OCI-LY3 (cell line): ENCODE data around the gene SP5.

Source experiments
- H2AFZ ChIP-seq: fragments of 200-600, 300-600 bp; shearing (Covaris generic); 2 replicates; pipeline ENCODE4 v1.6.0; 2014; ENCODE audit warnings: antibody characterized with exemption, low read depth, low read length
- H3K27ac ChIP-seq: fragments of 200-600, 300-600 bp; sonication (generic); 2 replicates; pipeline ENCODE4 v1.5.1; 2014; ENCODE audit warnings: mild to moderate bottlenecking, low read length, moderate library complexity, mixed read lengths
- H3K27me3 ChIP-seq: fragments of 200-600, 300-600 bp; sonication (generic); 2 replicates; pipeline ENCODE4 v1.6.1; 2014; ENCODE audit warnings: low read depth, low read length, mixed read lengths
- H3K36me3 ChIP-seq: fragments of 200-600, 300-600 bp; sonication (generic); replicated peaks from 2 replicates; pipeline ENCODE3; 2014; ENCODE audit warnings: low read depth, low read length, mixed read lengths
- H3K4me1 ChIP-seq: fragments of 300-600, 200-600 bp; sonication (generic); 2 replicates; pipeline ENCODE4 v1.6.1; 2014; ENCODE audit warnings: low read length, mixed read lengths
- H3K4me2 ChIP-seq: fragments of 200-600, 300-600 bp; sonication (generic); 2 replicates; pipeline ENCODE4 v1.6.1; 2014; ENCODE audit warnings: low read length, mixed read lengths
- H3K4me3 ChIP-seq: fragments of 300-600, 200-600 bp; sonication (generic); 2 replicates; pipeline ENCODE4 v1.5.1; 2014; ENCODE audit warnings: antibody characterized with exemption, mild to moderate bottlenecking, low read length, moderate library complexity
- H3K79me2 ChIP-seq: fragments of 300-600, 200-600 bp; shearing (Covaris generic); 2 replicates; pipeline ENCODE4 v1.6.1; 2014; ENCODE audit warnings: mild to moderate bottlenecking, low read length, mixed read lengths
- H3K9ac ChIP-seq: fragments of 300-600, 200-600 bp; shearing (Covaris generic); 2 replicates; pipeline ENCODE4 v1.6.0; 2014; ENCODE audit warnings: mild to moderate bottlenecking, low read length, moderate library complexity
- H3K9me3 ChIP-seq: fragments of 200-600, 300-600 bp; shearing (Covaris generic); 2 replicates; pipeline ENCODE4 v1.6.1; 2014; ENCODE audit warnings: low read length, mixed read lengths; ENCODE audit not compliant: insufficient read depth
- H4K20me1 ChIP-seq: fragments of 200-600, 300-600 bp; sonication (generic); 2 replicates; pipeline ENCODE4 v1.6.1; 2016; ENCODE audit warnings: low read length, mixed read lengths; ENCODE audit not compliant: insufficient read depth
- EZH2phosphoT487 ChIP-seq: fragments of 200-600 bp; shearing (Covaris generic); IDR thresholded peaks from 2 replicates; pipeline ENCODE4 v1.6.1; 2018; ENCODE audit warnings: antibody characterized with exemption, mixed run types, low read depth
- TF ChIP-seq, protein P1 (sequence below): fragments of 200-600, 300-600 bp; sonication (generic); IDR thresholded peaks from 2 replicates; pipeline ENCODE4 v1.5.1; 2014; ENCODE audit warnings: antibody characterized with exemption, low read length, low read depth

The SP5 gene

DNA sequence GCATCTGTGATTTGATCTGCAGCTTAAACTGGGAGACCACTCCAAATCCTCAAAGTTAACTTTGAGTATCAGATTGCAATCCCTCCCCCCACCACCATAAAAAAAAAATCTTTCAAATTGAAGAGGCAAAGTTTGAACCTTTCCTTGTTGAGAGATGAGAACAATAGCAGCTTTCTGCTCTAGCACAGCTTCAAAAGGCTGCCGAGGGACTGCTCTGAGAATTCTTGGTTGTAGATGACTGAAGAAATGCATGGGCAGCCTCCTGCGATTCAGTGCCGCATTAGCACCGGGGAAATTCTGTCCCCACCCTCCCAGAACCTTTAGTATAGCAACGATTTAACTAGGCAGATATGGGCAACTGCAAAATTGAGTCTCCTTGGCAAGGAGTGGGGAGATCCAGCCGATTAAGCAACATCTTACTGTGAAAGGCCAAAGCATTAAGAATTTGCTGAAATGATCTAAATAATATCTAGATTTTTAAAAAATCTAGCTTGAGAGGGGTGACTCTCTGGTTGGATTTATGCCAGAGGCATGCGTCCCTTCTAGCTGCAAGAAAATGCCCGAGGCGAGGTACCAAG, 3.9 kb upstream of the SP5 start:
- Histone ChIP-seq H3K9ac (no peak overlapping the region), H3K36me3 (no peaks in the 10 kb centered on the region), H3K27me3 (peaks cover 12% of the 10 kb centered on the region), H3K4me3 (no peak overlapping the region), H3K4me1 (no peaks in the 10 kb centered on the region), H3K4me2 (no peak overlapping the region), H3K27ac (no peak overlapping the region), H2AFZ (no peak overlapping the region), H4K20me1 (no peaks in the 10 kb centered on the region), H3K9me3 (no peaks in the 10 kb centered on the region), H3K79me2 (no peaks in the 10 kb centered on the region)
- TF ChIP-seq, protein P1, sequence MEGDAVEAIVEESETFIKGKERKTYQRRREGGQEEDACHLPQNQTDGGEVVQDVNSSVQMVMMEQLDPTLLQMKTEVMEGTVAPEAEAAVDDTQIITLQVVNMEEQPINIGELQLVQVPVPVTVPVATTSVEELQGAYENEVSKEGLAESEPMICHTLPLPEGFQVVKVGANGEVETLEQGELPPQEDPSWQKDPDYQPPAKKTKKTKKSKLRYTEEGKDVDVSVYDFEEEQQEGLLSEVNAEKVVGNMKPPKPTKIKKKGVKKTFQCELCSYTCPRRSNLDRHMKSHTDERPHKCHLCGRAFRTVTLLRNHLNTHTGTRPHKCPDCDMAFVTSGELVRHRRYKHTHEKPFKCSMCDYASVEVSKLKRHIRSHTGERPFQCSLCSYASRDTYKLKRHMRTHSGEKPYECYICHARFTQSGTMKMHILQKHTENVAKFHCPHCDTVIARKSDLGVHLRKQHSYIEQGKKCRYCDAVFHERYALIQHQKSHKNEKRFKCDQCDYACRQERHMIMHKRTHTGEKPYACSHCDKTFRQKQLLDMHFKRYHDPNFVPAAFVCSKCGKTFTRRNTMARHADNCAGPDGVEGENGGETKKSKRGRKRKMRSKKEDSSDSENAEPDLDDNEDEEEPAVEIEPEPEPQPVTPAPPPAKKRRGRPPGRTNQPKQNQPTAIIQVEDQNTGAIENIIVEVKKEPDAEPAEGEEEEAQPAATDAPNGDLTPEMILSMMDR = no peak
- no peak for TF ChIP-seq EZH2phosphoT487

DNA sequence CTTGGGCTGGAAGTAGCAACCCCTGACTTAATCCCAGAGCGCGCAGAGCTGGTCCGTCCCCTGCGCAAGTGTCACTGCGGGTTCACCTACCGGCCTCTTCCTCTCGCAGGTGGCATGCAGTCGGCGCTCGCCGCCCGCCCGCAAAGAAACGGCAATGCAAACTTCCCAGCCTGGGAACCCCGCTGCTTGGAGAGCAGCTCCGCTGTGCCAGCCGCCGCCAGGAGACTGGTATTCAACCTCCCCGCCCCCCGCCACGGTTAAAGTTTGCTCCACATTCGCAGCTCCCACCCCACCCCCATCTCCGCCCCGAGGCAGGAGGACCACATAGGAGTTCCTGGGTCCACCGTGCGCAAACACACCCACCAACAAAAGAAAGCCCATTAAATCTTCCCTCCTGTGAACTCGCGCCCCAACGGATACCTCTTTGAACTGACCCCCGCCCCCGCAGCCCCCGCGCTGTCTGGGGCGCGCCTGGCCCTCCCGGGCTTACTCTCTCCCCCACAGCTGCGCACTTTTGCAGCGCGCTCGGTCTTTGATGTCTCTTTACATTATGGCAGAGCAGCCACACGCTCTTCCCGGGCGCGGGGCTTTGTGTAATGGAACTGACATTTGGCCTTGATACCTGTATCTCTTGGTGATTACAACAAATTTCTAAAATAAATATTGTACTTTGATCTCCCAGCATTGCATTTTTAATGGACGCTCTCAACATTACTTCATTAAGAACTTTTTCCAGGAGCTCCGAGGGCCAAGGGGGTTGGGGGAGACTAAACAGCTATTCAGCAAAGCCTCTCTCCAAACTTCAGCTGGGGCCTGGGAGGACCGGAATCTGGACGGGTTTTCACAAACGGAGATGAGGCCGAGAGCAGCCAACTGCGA, 3.1 kb upstream of the SP5 start:
- Histone ChIP-seq H3K27ac (no peak overlapping the region), H3K4me1 (no peaks in the 10 kb centered on the region), H3K4me2 (no peak overlapping the region), H3K9me3 (no peaks in the 10 kb centered on the region), H3K36me3 (no peaks in the 10 kb centered on the region), H3K4me3 (no peak overlapping the region), H3K27me3 (peaks cover 12% of the 10 kb centered on the region), H2AFZ (no peak overlapping the region), H3K9ac (no peak overlapping the region), H3K79me2 (no peaks in the 10 kb centered on the region), H4K20me1 (no peaks in the 10 kb centered on the region)
- TF ChIP-seq, protein P1 = no peak
- no peak for TF ChIP-seq EZH2phosphoT487

DNA sequence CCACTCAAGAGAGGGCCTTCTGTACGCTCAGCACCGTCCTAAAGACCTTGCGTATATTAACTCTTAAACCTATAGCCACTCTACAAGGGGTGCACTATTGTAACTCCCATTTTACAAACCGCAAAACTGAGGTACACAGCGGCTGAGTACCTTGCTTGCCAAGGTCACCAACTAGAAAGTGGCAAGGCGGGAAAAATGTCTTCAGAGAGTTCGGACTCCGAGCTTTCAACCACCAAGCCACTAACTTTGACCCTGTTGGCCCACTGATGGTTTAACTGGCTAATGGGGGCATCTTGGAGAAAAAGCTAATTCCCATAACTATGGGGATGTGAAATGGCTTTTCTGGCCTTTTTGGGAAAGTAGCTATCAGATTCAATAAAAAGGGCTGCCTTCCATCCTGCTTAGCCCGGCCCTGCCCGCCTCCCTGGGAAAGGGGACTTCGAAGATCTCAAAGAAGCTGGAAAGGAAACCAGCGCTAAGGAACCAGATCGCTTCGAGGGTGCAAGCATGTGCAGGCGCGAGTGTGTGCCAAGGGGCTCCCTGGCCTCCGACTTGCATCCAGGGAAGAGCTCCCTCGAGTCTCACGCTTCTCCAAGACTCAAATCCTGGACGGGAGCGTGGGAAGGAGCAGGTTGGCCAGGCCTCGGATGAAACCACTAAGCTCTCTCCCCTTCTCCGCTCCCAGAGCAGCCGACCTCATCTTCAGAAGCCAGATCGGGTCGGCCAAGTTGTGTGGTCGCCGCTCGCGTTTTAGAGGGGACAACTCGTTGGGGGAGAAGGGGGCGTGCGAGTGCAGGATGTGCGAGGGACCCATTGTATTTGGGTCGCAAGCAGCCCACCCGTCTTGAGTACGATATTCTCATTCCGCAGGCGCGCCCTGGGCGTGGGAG, 2.2 kb upstream of the SP5 start:
- H3K4me3 ChIP-seq = no peak overlapping the region

More for the DNA sequence above, 2.2 kb upstream of the SP5 start:
- H3K4me1 ChIP-seq = no peaks in the 10 kb centered on the region
- TF ChIP-seq, protein P1 = no peak
- no peak for TF ChIP-seq EZH2phosphoT487
- no peaks in the 10 kb centered on the region for H3K36me3 ChIP-seq
- peaks cover 12% of the 10 kb centered on the region for H3K27me3 ChIP-seq
- no peaks in the 10 kb centered on the region for H3K79me2 ChIP-seq
- no peaks in the 10 kb centered on the region for H3K9me3 ChIP-seq
- H3K9ac ChIP-seq = no peak overlapping the region
- no peak overlapping the region for H2AFZ ChIP-seq
- no peak overlapping the region for H3K27ac ChIP-seq
- H3K4me2 ChIP-seq = no peak overlapping the region
- H4K20me1 ChIP-seq = no peaks in the 10 kb centered on the region
